OCI-LY3 (cell line): Measurements from ENCODE around the gene SPATA2.
A peak's percentile ranks its signal among the peaks of the same experiment; 100 is the strongest.

Experiments
- H2AFZ ChIP-seq: fragments of 200-600, 300-600 bp; shearing (Covaris generic); 2 replicates; pipeline ENCODE4 v1.6.0; 2014; ENCODE audit warnings: antibody characterized with exemption, low read depth, low read length
- H3K27ac ChIP-seq: fragments of 200-600, 300-600 bp; sonication (generic); 2 replicates; pipeline ENCODE4 v1.5.1; 2014; ENCODE audit warnings: mild to moderate bottlenecking, low read length, moderate library complexity, mixed read lengths
- H3K27me3 ChIP-seq: fragments of 200-600, 300-600 bp; sonication (generic); 2 replicates; pipeline ENCODE4 v1.6.1; 2014; ENCODE audit warnings: low read depth, low read length, mixed read lengths
- H3K36me3 ChIP-seq: fragments of 200-600, 300-600 bp; sonication (generic); replicated peaks from 2 replicates; pipeline ENCODE3; 2014; ENCODE audit warnings: low read depth, low read length, mixed read lengths
- H3K4me1 ChIP-seq: fragments of 300-600, 200-600 bp; sonication (generic); 2 replicates; pipeline ENCODE4 v1.6.1; 2014; ENCODE audit warnings: low read length, mixed read lengths
- H3K4me2 ChIP-seq: fragments of 200-600, 300-600 bp; sonication (generic); 2 replicates; pipeline ENCODE4 v1.6.1; 2014; ENCODE audit warnings: low read length, mixed read lengths
- H3K4me3 ChIP-seq: fragments of 300-600, 200-600 bp; sonication (generic); 2 replicates; pipeline ENCODE4 v1.5.1; 2014; ENCODE audit warnings: antibody characterized with exemption, mild to moderate bottlenecking, low read length, moderate library complexity
- H3K79me2 ChIP-seq: fragments of 300-600, 200-600 bp; shearing (Covaris generic); 2 replicates; pipeline ENCODE4 v1.6.1; 2014; ENCODE audit warnings: mild to moderate bottlenecking, low read length, mixed read lengths
- H3K9ac ChIP-seq: fragments of 300-600, 200-600 bp; shearing (Covaris generic); 2 replicates; pipeline ENCODE4 v1.6.0; 2014; ENCODE audit warnings: mild to moderate bottlenecking, low read length, moderate library complexity
- H3K9me3 ChIP-seq: fragments of 200-600, 300-600 bp; shearing (Covaris generic); 2 replicates; pipeline ENCODE4 v1.6.1; 2014; ENCODE audit warnings: low read length, mixed read lengths; ENCODE audit not compliant: insufficient read depth
- H4K20me1 ChIP-seq: fragments of 200-600, 300-600 bp; sonication (generic); 2 replicates; pipeline ENCODE4 v1.6.1; 2016; ENCODE audit warnings: low read length, mixed read lengths; ENCODE audit not compliant: insufficient read depth
- EZH2phosphoT487 ChIP-seq: fragments of 200-600 bp; shearing (Covaris generic); IDR thresholded peaks from 2 replicates; pipeline ENCODE4 v1.6.1; 2018; ENCODE audit warnings: antibody characterized with exemption, mixed run types, low read depth
- TF ChIP-seq, protein P1 (sequence below): fragments of 200-600, 300-600 bp; sonication (generic); IDR thresholded peaks from 2 replicates; pipeline ENCODE4 v1.5.1; 2014; ENCODE audit warnings: antibody characterized with exemption, low read length, low read depth

SPATA2 gene

GRCh38 chr20:49888212-49889000, 26.9 kb downstream of the SPATA2 start:
- H2AFZ ChIP-seq, result no peak overlapping the region
- H3K9ac ChIP-seq, result no peak overlapping the region
- H3K36me3 ChIP-seq, result peaks cover 33% of the 10 kb centered on the region
- H3K27me3 ChIP-seq, result no peaks in the 10 kb centered on the region
- H3K27ac ChIP-seq, result no peak overlapping the region
- H3K4me3 ChIP-seq, result no peak overlapping the region
- H3K4me2 ChIP-seq, result peak overlapping the region; percentile 2; the same call in 1 of the 2 replicates
- peaks cover 12% of the 10 kb centered on the region; the same call in 1 of the 2 replicates for H3K79me2 ChIP-seq
- H3K4me1 ChIP-seq, result peaks cover 25% of the 10 kb centered on the region
- H4K20me1 ChIP-seq, result no peaks in the 10 kb centered on the region
- no peak for TF ChIP-seq EZH2phosphoT487
- TF ChIP-seq, protein P1, sequence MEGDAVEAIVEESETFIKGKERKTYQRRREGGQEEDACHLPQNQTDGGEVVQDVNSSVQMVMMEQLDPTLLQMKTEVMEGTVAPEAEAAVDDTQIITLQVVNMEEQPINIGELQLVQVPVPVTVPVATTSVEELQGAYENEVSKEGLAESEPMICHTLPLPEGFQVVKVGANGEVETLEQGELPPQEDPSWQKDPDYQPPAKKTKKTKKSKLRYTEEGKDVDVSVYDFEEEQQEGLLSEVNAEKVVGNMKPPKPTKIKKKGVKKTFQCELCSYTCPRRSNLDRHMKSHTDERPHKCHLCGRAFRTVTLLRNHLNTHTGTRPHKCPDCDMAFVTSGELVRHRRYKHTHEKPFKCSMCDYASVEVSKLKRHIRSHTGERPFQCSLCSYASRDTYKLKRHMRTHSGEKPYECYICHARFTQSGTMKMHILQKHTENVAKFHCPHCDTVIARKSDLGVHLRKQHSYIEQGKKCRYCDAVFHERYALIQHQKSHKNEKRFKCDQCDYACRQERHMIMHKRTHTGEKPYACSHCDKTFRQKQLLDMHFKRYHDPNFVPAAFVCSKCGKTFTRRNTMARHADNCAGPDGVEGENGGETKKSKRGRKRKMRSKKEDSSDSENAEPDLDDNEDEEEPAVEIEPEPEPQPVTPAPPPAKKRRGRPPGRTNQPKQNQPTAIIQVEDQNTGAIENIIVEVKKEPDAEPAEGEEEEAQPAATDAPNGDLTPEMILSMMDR, result peak; percentile 99
- H3K9me3 ChIP-seq, result no peaks in the 10 kb centered on the region

GRCh38 chr20:49887251-49888211, 27.8 kb downstream of the SPATA2 start:
- Histone ChIP-seq H3K27ac (no peak overlapping the region), H3K4me2 (no peak overlapping the region), H3K4me3 (no peak overlapping the region)

DNA sequence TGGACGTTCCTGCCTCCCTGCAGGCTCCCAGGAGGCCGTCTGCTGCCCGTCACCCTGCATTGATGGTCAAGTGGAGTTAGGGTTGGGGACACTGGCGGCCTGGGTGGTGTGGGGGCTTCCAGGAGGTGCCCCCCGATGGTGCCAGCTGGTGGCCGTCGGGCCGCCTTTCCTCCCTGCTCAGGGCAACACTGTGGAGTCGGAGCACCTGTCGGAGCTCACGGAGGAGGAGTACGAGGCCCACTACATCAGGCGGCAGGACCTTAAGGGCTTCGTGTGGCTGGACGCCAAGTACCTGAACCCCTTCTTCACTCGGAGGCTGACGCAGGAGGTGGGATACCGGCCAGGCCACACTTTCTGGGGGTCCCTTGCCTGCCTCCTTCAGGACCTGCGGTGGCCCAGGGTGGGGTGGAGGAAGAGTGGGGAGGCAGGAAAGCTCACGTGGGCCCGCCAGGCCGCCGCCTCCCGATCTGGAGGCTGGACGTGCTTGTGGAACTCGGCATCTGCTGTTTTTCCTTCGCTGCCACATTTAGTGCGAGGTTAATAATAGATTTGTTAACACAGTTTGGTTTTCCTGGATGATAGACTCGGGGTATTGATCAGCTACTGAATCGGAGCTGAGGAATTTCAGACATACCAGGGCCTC, 28.6 kb downstream of the SPATA2 start:
- Histone ChIP-seq H3K27ac (no peak overlapping the region), H3K36me3 (peaks cover 41% of the 10 kb centered on the region), H3K9me3 (no peaks in the 10 kb centered on the region), H3K4me2 (no peak overlapping the region), H4K20me1 (no peaks in the 10 kb centered on the region), H3K4me3 (no peak overlapping the region), H3K4me1 (peaks cover 8% of the 10 kb centered on the region), H2AFZ (no peak overlapping the region), H3K27me3 (no peaks in the 10 kb centered on the region), H3K9ac (no peak overlapping the region), H3K79me2 (no peaks in the 10 kb centered on the region; the same call in 1 of the 2 replicates)
- TF ChIP-seq, protein P1, result no peak
- no peak for TF ChIP-seq EZH2phosphoT487

More at GRCh38 chr20:49887251-49888211, 27.8 kb downstream of the SPATA2 start:
- Histone ChIP-seq H3K9me3 (no peaks in the 10 kb centered on the region), H4K20me1 (no peaks in the 10 kb centered on the region), H3K27me3 (no peaks in the 10 kb centered on the region), H3K36me3 (peaks cover 35% of the 10 kb centered on the region), H3K9ac (no peak overlapping the region), H3K4me1 (peaks cover 17% of the 10 kb centered on the region), H3K79me2 (peaks cover 4% of the 10 kb centered on the region; the same call in 1 of the 2 replicates), H2AFZ (no peak overlapping the region)
- TF ChIP-seq, protein P1, result no peak
- no peak for TF ChIP-seq EZH2phosphoT487
